GM21825 (cell line): Measurements from ENCODE around the gene ADGRL3.
"Not testable (repeated sequence)": the region's sequence is repeated elsewhere in the genome, so short reads cannot be mapped to it uniquely, and the experiment has no call there.

Experiments used
- ATAC-seq: cut with Tn5 transposase; IDR thresholded peaks from one replicate; pipeline ENCODE4 v1.9.1; 2021; ENCODE audit warnings: mild to moderate bottlenecking, moderate library complexity; ENCODE audit not compliant: unreplicated experiment

The ADGRL3 gene

DNA sequence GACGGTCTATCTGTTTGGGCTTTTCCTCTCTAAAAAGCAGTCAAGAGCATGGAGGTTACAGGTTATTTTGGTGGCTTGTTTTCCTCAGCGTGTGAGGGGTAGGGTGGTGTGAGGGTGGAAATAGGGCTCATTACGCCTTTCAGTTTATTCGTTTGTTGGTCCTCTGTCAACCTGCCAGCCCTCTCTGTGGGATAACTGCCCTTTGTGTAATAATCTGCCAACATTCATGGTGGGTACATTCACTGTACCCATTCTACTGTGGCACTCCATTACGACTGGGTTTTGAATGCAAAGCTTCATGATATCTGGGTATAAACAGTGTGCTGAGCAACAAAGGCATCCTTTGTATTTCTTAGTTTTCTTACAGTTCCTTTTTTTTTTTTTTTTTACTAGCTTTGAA is 136.4 kb downstream of the ADGRL3 start:
- no peak for ATAC-seq

DNA sequence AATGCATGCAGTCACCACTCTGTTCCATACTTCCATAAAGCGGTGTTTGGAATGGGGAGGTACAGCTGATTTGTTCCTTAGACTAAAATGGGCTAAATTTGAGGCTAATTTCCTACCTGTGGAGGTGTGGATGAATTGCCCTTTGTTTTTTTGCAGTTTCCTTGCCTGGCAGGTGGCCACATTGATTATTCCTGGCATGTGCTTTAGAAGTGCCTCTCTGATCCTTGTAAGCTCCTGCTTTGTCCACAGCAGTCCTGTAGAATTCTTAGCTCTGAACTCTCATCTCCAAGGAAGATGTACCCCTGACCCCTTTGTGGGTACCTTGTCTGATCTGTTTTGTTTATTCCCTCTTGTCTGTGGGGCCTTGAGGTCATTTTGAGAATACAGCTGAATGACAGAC is 136.8 kb downstream of the ADGRL3 start:
- ATAC-seq = no peak

GRCh38 chr4:61342061-61342460 is 141.9 kb downstream of the ADGRL3 start:
- ATAC-seq = no peak

DNA sequence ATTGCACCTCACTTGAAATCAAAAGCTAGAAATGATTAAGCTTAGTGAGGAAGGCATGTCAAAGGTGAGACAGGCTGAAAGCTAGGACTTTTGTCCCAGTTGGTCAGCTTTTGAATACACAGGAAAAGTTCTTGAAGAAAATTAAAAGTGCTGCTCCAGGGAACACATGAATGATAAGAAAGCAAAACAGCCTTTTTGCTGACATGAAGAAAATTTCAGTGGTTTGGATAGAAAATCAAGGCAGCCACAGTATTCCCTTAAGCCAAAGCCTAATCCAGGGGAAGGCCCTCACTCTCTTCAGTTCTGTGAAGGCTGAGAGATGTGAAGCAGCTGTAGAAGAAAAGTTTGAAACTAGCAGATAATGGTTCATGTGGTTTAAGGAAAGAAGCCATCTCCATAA is 150.8 kb downstream of the ADGRL3 start:
- no peak for ATAC-seq

DNA sequence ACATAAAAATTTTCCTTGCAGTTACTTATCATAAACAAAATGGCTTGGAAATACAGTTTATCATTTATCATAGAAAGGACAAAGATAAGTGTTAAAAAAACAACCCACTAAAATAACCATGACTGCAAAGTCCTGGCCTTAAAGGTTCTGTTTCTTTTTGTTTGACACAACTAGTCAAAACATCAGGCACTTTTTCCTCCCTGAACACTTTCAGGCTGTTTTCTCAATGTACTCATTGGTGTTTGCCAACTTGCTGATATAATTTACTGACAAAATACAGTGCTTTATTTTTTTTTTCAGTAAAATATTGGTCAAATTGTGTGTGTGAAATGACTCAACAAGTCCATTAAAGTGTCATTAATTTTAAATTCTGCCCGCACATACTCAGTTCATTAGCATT is 156.6 kb downstream of the ADGRL3 start:
- no peak for ATAC-seq

DNA sequence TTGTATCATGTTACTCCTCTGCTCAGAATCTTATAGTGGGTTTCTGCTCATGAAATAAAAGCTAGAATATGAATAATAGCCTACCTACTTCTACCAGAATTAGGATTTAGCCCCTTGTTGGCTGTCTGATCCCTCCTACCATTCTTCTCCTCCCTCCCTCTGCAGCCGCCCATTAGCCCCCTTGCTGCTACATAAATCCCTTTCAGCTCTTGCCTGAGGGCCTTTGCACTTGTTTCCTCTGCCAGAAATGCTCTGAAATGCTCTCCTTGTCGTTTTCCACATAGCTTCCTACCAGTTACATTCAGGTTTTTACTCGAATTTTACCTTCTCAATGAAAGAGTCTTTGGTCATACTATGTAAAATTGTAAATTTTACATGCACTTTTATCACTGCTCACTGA is 159.2 kb downstream of the ADGRL3 start:
- ATAC-seq = no peak

- not testable (repeated sequence) for ATAC-seq
Observed at GRCh38 chr4:61372817-61373216, 172.7 kb downstream of the ADGRL3 start.

DNA sequence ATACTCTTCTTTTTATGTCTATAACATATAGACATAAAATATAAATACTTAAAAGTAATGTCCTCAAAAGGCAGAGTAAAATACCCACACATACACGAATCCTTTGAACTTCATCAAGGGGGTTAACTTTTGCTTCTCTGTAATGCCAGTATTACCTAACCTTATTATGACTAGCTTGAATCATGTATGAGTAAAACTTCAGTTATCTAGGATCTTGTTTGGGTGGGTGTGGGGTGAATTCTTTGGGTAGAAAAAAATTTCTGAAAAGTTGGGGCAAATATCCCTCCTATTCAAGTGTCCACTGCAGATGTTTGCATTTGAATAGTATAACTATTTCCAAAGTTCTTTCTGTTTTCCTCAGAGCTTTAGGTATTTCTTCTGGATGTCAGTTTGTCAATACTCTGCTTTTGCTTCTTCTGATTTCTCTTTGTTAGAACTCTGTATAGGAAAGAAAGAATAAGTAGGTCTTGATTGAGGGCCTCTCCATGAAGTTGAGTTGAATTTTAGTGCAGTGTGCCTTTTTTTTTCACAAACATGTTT is 173.8 kb downstream of the ADGRL3 start:
- no peak for ATAC-seq

DNA sequence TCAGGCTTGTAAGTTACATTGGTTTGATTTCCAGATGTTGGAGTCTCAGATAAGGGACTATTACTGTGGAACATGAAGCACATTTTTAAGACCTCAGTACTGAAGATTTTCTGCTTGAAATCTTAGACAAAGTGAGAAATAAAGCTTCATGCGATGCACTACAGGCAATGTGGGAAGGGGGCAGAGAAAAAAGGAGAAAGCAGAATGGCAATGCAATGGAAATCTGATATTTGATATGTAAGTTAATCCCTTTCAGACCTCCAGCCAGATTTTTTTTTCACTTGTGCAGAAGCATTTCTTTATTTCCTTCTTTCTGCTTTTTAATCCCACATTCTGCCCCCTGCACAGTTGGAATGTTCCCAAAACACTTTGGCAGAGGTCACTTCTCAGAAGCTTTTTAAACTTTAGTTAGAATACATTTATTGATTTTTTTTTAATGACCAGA is 174.3 kb downstream of the ADGRL3 start:
- ATAC-seq = no peak

GRCh38 chr4:61375301-61375700 is 175.2 kb downstream of the ADGRL3 start:
- ATAC-seq = no peak

DNA sequence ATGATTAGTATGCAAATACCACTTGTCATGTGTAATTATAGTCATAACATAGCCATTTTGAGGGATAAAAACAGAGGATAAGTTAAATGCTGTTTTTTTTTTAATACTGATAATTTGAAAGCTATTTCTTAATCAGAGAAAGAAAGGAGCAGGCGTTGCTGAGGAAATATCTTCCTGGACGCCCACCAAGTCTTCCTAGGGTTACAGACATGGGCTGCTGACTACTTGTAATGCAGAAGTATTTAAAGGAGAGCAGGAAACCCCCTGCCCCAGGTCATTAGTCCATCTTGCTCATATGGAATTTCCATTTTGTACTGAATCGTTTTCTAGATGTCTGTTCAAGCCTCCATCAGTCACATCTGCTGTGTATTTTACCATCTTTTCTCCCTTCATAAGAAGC is 176.2 kb downstream of the ADGRL3 start:
- no peak for ATAC-seq

DNA sequence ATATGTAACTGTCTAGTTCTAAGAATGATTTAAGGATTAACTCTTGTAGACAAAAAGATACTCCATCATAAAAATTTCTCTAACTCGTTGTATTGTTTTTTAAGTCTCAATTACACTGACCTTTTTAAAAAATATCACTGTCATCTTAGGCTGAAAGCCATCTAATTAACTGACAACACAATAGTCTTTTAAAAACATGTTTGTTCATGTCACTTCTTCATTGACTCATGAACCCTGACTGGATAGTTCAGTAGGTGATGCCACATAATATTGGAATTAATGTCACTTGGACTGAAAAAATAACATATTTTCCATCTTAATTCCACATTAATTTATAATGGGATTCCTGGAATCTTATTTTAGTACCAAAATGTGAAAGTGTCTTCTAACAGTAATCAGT is 179.3 kb downstream of the ADGRL3 start:
- ATAC-seq = no peak

- ATAC-seq = no peak
Observed at GRCh38 chr4:61380865-61381264, 180.7 kb downstream of the ADGRL3 start.

GRCh38 chr4:61385256-61385655 is 185.1 kb downstream of the ADGRL3 start:
- no peak for ATAC-seq

GRCh38 chr4:61387372-61387771 is 187.2 kb downstream of the ADGRL3 start:
- not testable (repeated sequence) for ATAC-seq

DNA sequence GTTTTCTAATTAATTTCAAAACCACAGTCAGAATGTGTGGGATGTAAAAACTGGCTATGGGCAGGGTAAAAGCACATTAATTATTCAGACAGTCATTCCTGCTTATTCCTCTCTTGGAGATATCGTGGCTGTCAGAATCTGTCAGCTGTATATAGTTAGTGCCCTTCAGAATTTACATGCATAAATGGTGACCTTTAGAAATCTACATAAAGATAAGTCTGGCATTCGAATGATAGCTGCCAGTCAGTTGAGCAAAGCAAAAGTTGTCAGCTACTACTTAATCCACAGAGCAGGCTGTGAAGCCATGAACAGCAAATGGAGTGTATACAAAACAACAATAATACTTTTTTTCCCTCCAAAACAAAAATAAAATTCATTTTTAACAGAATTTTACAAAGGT is 189.5 kb downstream of the ADGRL3 start:
- ATAC-seq = no peak

GRCh38 chr4:61395754-61396153 is 195.6 kb downstream of the ADGRL3 start:
- no peak for ATAC-seq

- ATAC-seq = no peak
Observed at GRCh38 chr4:61397174-61397573, 197.0 kb downstream of the ADGRL3 start.

DNA sequence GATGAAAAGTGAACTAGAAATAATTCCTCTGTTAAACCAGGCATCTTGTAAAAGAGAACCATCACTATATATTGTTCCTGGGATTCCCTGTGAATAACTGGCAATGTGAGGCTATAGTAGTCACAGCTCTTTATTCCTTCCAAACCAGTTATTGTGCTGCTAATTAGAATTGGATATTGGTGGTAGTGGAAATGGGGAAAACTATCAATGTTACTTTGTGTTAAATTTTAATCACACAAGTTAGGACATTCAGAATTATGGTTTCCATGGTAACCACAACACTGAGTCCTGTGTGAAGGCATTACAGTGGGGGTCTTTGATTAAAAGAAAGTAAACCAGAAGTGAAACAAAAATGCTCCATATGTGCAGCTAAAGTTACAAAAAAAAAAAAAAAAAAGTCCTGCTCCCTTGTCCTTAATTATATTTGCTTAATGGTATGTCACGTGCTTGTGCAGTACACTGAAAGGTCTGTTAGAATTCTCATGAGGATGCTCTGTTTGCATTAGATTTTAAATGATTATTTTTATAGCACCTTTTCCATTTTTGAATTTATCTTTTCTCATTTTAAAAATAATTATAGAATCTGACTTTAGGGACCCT is 200.4 kb downstream of the ADGRL3 start:
- no peak for ATAC-seq

DNA sequence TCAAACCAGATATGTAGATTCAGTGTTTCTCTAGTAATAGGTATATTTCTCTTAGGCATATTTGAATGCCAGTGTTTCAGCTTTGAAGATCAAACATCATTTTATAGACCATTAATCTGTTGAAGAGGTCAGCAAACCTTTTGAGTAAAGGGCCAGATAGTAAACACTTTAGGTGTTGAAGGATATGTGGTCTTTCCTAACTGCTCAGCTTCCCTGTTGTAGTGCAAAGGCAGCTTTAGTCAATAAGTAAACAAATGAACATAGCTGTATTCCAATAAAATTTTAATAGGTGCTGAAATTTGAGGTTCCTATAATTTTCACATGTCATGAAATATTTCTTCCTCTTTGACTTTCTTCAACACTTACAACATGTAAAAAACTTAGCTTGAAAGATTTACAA is 201.6 kb downstream of the ADGRL3 start:
- ATAC-seq = no peak

- no peak for ATAC-seq
Observed at GRCh38 chr4:61405307-61405706, 205.2 kb downstream of the ADGRL3 start.

GRCh38 chr4:61406677-61407076 is 206.6 kb downstream of the ADGRL3 start:
- no peak for ATAC-seq
